Stimulated activated CD8-positive, alpha-beta memory T cell treated with anti-CD3 and anti-CD28 coated beads, Interleukin-15, amount 100 ng/mL, for 1 hour (primary cell): ENCODE results near the gene TSPAN11.

Experiments
- DNase-seq: peaks from one replicate; pipeline ENCODE4 v3.0.0-alpha.2; 2020; ENCODE audit warnings: low read depth

TSPAN11 gene

GRCh38 chr12:30911207-30911606 is 15.3 kb upstream of the TSPAN11 start:
- DNase-seq: no peak

- DNase-seq: no peak
Observed at GRCh38 chr12:30913323-30913722, 13.2 kb upstream of the TSPAN11 start.

- no peak for DNase-seq
Observed at GRCh38 chr12:30914986-30915591, 11.5 kb upstream of the TSPAN11 start.

- DNase-seq: no peak
Observed at GRCh38 chr12:30923057-30923456, 3.5 kb upstream of the TSPAN11 start.

- no peak for DNase-seq
Observed at GRCh38 chr12:30925607-30926242, 823 bp upstream of the TSPAN11 start.

- no peak for DNase-seq
Observed at GRCh38 chr12:30927222-30927611, 669 bp downstream of the TSPAN11 start.

- no peak for DNase-seq
Observed at GRCh38 chr12:30928356-30929244, 2.1 kb downstream of the TSPAN11 start.

GRCh38 chr12:30930238-30930637 is 3.7 kb downstream of the TSPAN11 start:
- no peak for DNase-seq

- DNase-seq: no peak
Observed at GRCh38 chr12:30930641-30931040, 4.1 kb downstream of the TSPAN11 start.

GRCh38 chr12:30932881-30933280 is 6.3 kb downstream of the TSPAN11 start:
- DNase-seq: no peak

GRCh38 chr12:30934811-30935210 is 8.3 kb downstream of the TSPAN11 start:
- no peak for DNase-seq

- DNase-seq: no peak
Observed at GRCh38 chr12:30936036-30936435, 9.5 kb downstream of the TSPAN11 start.

GRCh38 chr12:30939234-30939633 is 12.7 kb downstream of the TSPAN11 start:
- no peak for DNase-seq

GRCh38 chr12:30942486-30942885 is 15.9 kb downstream of the TSPAN11 start:
- DNase-seq: no peak

- no peak for DNase-seq
Observed at GRCh38 chr12:30942936-30943335, 16.4 kb downstream of the TSPAN11 start.

GRCh38 chr12:30945443-30946164 is 19.1 kb downstream of the TSPAN11 start:
- DNase-seq: no peak

GRCh38 chr12:30952015-30952414 is 25.5 kb downstream of the TSPAN11 start:
- no peak for DNase-seq

- DNase-seq: no peak
Observed at GRCh38 chr12:30953257-30953656, 26.7 kb downstream of the TSPAN11 start.

- DNase-seq: no peak
Observed at GRCh38 chr12:30953951-30954751, 27.6 kb downstream of the TSPAN11 start.

- no peak for DNase-seq
Observed at GRCh38 chr12:30955214-30955613, 28.7 kb downstream of the TSPAN11 start.

GRCh38 chr12:30959110-30959710 is 32.7 kb downstream of the TSPAN11 start:
- DNase-seq: no peak
